ENCODE data around the gene P2RY8. TPM values are rescaled to one million over a fixed set of nuclear protein-coding genes. Genes with fewer than 3 reads are reported as not detected.
"Not testable (repeated sequence)": the region's sequence is repeated elsewhere in the genome, so short reads cannot be mapped to it uniquely, and the experiment has no call there.

The P2RY8 gene
- total RNA-seq, 1 experiment from 2014 or later = not detected

DNA sequence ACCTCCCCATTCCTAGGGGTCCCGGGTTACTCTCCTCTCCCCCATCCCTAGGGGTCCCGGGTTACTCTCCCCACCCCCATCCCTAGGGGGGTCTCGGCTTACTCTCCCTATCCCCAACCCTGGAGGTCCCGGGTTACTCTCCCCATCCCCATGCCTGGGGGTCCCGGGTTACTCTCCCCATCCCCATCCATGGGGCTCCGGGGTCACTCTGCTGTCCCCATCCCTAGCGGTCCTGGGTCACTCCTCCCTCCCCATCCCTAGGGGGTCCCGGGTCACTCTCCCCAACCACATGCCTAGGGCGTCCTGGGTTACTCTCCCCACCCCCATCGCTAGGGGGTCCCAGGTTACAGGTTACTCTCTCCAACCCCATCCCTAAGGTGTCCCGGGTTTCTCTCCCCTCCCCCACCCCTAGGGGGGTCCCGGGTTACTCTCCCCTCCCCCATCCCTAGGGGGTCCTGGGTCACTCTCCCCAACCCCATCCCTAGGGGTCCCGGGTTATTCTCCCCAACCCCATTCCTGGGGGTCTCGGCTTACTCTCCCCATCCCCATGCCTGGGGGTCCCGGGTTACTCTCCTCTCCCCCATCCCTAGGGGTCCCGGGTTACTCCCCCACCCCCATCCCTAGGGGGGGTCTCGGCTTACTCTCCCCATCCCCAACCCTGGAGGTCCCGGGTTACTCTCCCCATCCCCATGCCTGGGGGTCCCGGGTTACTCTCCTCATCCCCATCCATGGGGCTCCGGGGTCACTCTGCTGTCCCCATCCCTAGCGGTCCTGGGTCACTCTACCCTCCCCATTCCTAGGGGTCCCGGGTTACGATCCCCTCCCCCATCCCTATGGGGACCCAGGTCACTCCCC is 85.1 kb downstream of the P2RY8 start:
- H3K27me3 ChIP-seq (replicated peaks) = no peaks in the 10 kb centered on the region
- H3K9me3 ChIP-seq (replicated peaks) = no peaks in the 10 kb centered on the region
- peaks cover 3% of the 10 kb centered on the region; the same call in 1 of the 2 replicates for H3K36me3 ChIP-seq
- peak overlapping the region; percentile 73 for H3K4me3 ChIP-seq
- peak in 1 of 2 experiments; percentile 43 for DNase-seq (ENCODE audit: low read depth in 1 of 2, low spot score in 2 of 2)
- no peak overlapping the region; the same call in 1 of the 2 replicates for H3K27ac ChIP-seq
- H3K4me1 ChIP-seq (replicated peaks) = no peaks in the 10 kb centered on the region

DNA sequence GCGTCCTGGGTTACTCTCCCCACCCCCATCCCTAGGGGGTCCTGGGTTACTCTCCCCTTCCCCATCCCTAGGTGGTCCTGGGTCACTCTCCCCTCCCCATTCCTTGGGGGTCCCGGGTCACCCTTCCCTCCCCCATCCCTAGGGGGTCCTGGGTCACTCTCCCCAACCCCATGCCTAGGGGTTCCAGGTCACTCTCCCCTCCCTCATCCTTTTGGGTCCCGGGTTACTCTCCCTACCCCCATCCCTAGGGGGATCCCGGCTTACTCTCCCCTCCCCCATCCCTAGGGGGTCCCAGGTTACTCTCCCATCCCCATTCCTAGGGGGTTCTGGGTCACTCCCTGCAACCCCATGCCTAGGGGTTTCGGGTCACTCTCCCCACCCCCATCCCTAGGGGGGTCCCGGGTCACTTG is 85.7 kb downstream of the P2RY8 start:
- Histone ChIP-seq H3K9me3 (replicated peaks) (no peaks in the 10 kb centered on the region), H3K36me3 (peaks cover 3% of the 10 kb centered on the region; the same call in 1 of the 2 replicates), H3K4me3 (no peak overlapping the region), H3K27me3 (replicated peaks) (no peaks in the 10 kb centered on the region), H3K27ac (no peak overlapping the region), H3K4me1 (replicated peaks) (no peaks in the 10 kb centered on the region)
- DNase-seq (ENCODE audit: low read depth in 1 of 2, low spot score in 2 of 2) = peak in 1 of 2 experiments; percentile 38

DNA sequence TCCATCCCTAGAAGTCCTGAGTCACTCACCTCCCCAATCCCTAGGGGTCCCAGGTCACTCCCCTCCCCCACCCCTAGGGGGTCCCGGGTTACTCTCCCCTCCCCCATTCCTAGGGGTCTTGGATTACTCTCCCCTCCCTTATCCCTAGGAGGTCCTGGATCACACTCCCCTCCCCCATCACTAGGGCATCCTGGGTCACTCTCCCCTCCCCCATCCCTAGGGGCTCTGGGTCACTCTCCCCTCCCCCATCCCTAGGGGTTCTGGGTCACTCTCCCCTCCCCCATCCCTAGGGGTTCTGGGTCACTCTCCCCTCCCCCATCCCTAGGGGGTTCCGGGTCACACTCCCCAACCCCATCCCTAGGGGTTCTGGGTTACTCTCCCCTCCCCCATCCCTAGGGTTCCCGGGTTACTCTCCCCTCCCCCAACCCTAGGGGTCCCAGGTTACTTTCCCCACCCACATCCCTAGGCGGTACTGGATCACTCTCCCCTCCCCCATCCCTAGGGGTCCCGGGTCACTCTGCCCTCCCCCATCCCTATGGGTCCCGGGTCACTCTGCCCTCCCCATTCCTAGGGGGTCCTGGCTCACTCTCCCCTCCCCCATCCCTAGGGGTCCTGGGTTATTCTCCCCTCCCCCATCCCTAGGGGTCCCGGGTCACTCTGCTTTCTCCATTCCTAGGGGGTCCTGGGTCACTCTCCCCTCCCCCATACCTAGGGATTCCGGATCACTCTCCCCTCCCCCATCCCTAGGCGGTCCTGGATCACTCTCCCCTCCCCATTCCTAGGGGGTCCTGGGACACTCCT is 86.4 kb downstream of the P2RY8 start:
- Histone ChIP-seq H3K4me3 (no peak overlapping the region), H3K9me3 (replicated peaks) (no peaks in the 10 kb centered on the region), H3K4me1 (replicated peaks) (no peaks in the 10 kb centered on the region), H3K36me3 (peaks cover 3% of the 10 kb centered on the region; the same call in 1 of the 2 replicates), H3K27me3 (replicated peaks) (no peaks in the 10 kb centered on the region), H3K27ac (no peak overlapping the region)
- DNase-seq (ENCODE audit: low read depth in 1 of 2, low spot score in 2 of 2) = peak in 1 of 2 experiments; percentile 33

DNA sequence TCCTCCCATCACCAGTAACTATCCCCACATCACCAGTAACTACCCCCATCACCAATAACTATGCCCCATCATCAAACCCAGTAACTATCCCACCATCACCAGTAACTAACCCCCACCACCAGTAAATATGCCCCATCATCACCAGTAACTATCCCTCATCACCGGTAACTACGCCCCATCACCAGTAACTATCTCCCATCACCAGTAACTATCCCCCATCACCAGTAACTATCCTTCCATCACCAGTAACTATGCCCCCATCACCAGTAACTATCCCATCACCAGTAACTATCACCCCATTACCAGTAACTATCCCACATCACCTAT is 87.2 kb downstream of the P2RY8 start:
- H3K4me1 ChIP-seq (replicated peaks) = no peaks in the 10 kb centered on the region
- no peak overlapping the region for H3K4me3 ChIP-seq
- H3K27me3 ChIP-seq (replicated peaks) = no peaks in the 10 kb centered on the region
- H3K9me3 ChIP-seq (replicated peaks) = no peaks in the 10 kb centered on the region
- H3K36me3 ChIP-seq = peaks cover 3% of the 10 kb centered on the region; the same call in 1 of the 2 replicates
- H3K27ac ChIP-seq = no peak overlapping the region
- DNase-seq (ENCODE audit: low read depth in 1 of 2, low spot score in 2 of 2) = peak in 1 of 2 experiments; percentile 2

GRCh38 chrX:1449036-1449822 is 87.8 kb downstream of the P2RY8 start:
- Histone ChIP-seq H3K9me3 (replicated peaks) (no peaks in the 10 kb centered on the region), H3K4me3 (no peak overlapping the region), H3K27me3 (replicated peaks) (no peaks in the 10 kb centered on the region), H3K27ac (no peak overlapping the region), H3K4me1 (replicated peaks) (no peaks in the 10 kb centered on the region), H3K36me3 (peaks cover 3% of the 10 kb centered on the region; the same call in 1 of the 2 replicates)
- DNase-seq (ENCODE audit: low read depth in 1 of 2, low spot score in 2 of 2) = peak in 1 of 2 experiments; percentile 20

- not testable (repeated sequence) for H3K27ac ChIP-seq; H3K36me3 ChIP-seq; H3K27me3 ChIP-seq (replicated peaks); H3K4me1 ChIP-seq (replicated peaks); H3K9me3 ChIP-seq (replicated peaks); H3K4me3 ChIP-seq
- peak in 1 of 2 experiments; percentile 8 for DNase-seq (ENCODE audit: low read depth in 1 of 2, low spot score in 2 of 2)
Observed at GRCh38 chrX:1448573-1449001, 88.4 kb downstream of the P2RY8 start.

DNA sequence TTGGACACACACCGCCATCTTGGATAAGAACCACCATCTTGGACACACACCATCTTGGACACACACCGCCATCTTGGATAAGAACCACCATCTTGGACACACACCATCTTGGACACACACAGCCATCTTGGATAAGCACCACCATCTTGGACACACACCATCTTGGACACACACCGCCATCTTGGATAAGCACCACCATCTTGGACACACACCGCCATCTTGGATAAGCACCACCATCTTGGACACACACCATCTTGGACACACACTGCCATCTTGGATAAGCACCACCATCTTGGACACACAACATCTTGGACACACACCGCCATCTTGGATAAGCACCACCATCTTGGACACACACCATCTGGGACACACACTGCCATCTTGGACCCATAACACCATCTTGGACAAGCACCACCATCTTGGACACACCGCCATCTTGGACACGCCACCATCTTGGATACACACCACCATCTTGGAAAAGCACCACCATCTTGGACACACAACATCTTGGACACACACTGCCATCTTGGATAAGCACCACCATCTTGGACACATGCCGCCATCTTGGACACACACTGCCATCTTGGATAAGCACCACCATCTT is 88.9 kb downstream of the P2RY8 start:
- peak in 1 of 2 experiments; percentile 27 for DNase-seq (ENCODE audit: low read depth in 1 of 2, low spot score in 2 of 2)
- not testable (repeated sequence) for H3K27me3 ChIP-seq (replicated peaks); H3K27ac ChIP-seq; H3K4me3 ChIP-seq; H3K36me3 ChIP-seq; H3K9me3 ChIP-seq (replicated peaks); H3K4me1 ChIP-seq (replicated peaks)

DNA sequence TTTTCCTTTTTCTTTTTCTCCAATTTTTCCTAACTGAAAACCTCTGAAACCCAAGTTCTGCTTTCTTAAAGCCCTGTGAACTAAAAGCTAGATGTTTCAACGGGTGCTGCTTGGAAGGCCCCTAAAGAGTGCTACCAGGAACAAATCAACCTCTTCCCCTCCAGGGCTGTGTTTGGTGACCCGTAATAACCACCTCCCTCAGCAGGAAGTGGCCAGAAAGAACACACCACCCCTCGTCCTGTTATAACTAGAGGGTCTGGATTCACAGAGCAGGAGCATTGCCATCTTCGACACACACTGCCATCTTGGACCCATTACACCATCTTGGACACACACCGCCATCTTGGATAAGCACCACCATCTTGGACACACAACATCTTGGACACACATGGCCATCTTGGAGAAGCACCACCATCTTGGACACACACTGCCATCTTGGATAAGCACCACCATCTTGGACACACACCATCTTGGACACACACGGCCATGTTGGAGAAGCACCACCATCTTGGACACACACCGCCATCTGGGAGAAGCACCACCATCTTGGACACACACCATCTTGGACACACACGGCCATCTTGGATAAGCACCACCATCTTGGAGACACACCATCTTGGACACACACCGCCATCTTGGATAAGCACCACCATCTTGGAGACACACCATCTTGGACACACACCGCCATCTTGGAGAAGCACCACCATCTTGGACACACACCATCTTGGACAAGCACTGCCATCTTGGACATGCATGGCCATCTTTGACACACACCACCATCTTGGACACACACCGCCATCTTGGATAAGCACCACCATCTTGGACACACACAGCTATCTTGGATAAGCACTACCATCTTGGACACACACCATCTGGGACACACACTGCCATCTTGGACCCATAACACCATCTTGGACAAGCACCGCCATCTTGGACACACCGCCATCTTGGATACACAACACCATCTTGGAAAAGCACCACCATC is 89.7 kb downstream of the P2RY8 start:
- DNase-seq (ENCODE audit: low read depth in 1 of 2, low spot score in 2 of 2) = peak in 1 of 2 experiments; percentile 25
- not testable (repeated sequence) for H3K9me3 ChIP-seq (replicated peaks); H3K27ac ChIP-seq; H3K4me1 ChIP-seq (replicated peaks); H3K4me3 ChIP-seq; H3K36me3 ChIP-seq; H3K27me3 ChIP-seq (replicated peaks)

- Histone ChIP-seq H3K27ac (no peak overlapping the region), H3K4me1 (replicated peaks) (no peaks in the 10 kb centered on the region), H3K36me3 (no peaks in the 10 kb centered on the region), H3K27me3 (replicated peaks) (no peaks in the 10 kb centered on the region), H3K9me3 (replicated peaks) (no peaks in the 10 kb centered on the region), H3K4me3 (no peak overlapping the region)
- peak in 1 of 2 experiments; percentile 17 for DNase-seq (ENCODE audit: low read depth in 1 of 2, low spot score in 2 of 2)
Observed at GRCh38 chrX:1444561-1445500, 92.2 kb downstream of the P2RY8 start.

DNA sequence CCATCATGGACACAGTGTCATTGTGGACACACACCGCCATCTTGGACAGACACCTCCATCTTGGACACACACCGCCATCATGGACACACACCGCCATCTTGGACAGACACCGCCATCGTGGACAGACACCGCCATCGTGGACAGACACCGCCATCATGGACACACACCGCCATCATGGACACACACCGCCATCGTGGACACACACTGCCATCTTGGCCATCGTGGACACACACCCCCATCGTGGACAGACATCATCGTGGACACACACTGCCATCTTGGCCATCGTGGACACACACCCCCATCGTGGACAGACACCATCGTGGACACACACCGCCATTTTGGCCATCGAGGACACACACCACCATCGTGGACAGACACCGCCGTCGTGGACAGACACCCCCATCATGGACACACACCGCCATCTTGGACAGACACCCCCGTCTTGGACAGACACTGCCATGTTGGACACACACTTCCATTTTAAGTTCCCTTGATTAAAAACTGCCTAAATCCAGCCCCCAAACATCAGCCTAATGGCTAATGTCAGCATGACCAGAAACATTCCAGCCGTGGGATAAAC is 93.4 kb downstream of the P2RY8 start:
- H3K4me3 ChIP-seq = no peak overlapping the region
- no peaks in the 10 kb centered on the region for H3K4me1 ChIP-seq (replicated peaks)
- DNase-seq (ENCODE audit: low read depth in 1 of 2, low spot score in 2 of 2) = peak in 1 of 2 experiments; percentile 22
- H3K36me3 ChIP-seq = no peaks in the 10 kb centered on the region; the same call in none of the 2 replicates
- no peaks in the 10 kb centered on the region for H3K27me3 ChIP-seq (replicated peaks)
- H3K27ac ChIP-seq = no peak overlapping the region
- no peaks in the 10 kb centered on the region for H3K9me3 ChIP-seq (replicated peaks)

GRCh38 chrX:1442724-1443367 is 94.1 kb downstream of the P2RY8 start:
- Histone ChIP-seq H3K27me3 (replicated peaks) (no peaks in the 10 kb centered on the region), H3K36me3 (no peaks in the 10 kb centered on the region; the same call in none of the 2 replicates), H3K9me3 (replicated peaks) (no peaks in the 10 kb centered on the region), H3K27ac (no peak overlapping the region), H3K4me3 (no peak overlapping the region), H3K4me1 (replicated peaks) (no peaks in the 10 kb centered on the region)
- DNase-seq (ENCODE audit: low read depth in 1 of 2, low spot score in 2 of 2) = peak in 1 of 2 experiments; percentile 21

Measured in SJSA1 (cell line).